ENCODE measurements around the gene GNB3.
"Not testable (repeated sequence)": the region's sequence is repeated elsewhere in the genome, so short reads cannot be mapped to it uniquely, and the experiment has no call there.

Gene GNB3

DNA sequence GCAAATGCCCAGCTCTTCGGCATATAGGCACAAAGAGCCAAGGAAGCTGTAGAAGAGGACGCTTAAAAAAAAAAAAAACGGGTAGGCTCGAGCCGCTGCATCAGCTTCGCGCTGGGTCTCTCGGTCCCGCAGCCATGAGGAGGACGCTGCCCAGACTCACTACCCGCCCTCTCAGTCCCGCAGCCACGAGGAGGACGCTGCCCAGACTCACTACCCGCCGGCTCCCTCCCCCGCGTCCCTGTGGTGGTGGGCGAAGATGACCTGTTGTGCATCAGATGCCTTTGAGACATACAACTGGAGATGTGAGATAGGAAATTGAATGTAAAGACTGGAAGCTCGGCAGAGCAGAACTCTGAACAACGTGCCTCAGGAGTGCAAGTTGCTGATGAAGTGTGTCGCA lies 43.8 kb downstream of the GNB3 start:
- H3K4me1 Mint-ChIP-seq = peaks cover 8% of the 10 kb centered on the region
- peaks cover 7% of the 10 kb centered on the region for H3K36me3 Mint-ChIP-seq (ENCODE audit: low read depth)
- TF ChIP-seq, protein P1, sequence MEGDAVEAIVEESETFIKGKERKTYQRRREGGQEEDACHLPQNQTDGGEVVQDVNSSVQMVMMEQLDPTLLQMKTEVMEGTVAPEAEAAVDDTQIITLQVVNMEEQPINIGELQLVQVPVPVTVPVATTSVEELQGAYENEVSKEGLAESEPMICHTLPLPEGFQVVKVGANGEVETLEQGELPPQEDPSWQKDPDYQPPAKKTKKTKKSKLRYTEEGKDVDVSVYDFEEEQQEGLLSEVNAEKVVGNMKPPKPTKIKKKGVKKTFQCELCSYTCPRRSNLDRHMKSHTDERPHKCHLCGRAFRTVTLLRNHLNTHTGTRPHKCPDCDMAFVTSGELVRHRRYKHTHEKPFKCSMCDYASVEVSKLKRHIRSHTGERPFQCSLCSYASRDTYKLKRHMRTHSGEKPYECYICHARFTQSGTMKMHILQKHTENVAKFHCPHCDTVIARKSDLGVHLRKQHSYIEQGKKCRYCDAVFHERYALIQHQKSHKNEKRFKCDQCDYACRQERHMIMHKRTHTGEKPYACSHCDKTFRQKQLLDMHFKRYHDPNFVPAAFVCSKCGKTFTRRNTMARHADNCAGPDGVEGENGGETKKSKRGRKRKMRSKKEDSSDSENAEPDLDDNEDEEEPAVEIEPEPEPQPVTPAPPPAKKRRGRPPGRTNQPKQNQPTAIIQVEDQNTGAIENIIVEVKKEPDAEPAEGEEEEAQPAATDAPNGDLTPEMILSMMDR (IDR thresholded peaks at IDR 0.05; ENCODE audit: unreplicated experiment in 3 of 3) = no peak
- H3K4me3 Mint-ChIP-seq = no peak overlapping the region
- no peaks in the 10 kb centered on the region for H3K27me3 Mint-ChIP-seq (ENCODE audit: low read depth)
- H3K9me3 Mint-ChIP-seq = no peaks in the 10 kb centered on the region
- H3K27ac Mint-ChIP-seq = peak overlapping the region in 2 of 3 experiments; percentile 9 to 82

DNA sequence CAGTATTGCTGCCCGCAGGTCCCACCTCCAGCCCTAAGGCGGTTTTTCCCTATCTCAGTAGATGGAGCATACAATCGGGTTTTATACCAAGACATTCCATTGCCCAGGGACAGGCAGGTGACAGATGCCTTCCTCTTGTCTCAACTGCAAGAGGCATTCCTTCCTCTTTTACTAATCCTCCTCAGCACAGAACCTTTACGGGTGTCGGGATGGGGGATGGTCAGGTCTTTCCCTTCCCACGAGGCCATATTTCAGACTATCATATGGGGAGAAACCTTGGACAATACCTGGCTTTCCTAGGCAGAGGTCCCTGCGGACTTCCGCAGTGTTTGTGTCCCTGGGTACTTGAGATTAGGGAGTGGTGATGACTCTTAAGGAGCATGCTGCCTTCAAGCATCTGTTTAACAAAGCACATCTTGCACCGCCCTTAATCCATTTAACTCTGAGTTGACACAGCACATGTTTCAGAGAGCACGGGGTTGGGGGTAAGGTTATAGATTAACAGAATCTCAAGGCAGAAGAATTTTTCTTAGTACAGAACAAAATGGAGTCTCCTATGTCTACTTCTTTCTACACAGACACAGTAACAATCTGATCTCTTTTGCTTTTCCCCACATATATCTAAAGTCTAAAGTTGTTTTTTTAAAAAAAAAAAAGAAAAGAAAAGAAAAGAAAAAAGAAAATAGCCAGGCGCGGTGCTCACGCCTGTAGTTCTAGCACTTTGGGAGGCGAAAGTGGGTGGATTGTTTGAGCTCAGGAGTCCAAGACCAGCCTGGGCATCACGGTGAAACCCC lies 45.7 kb downstream of the GNB3 start:
- H3K27me3 Mint-ChIP-seq (ENCODE audit: low read depth); H3K36me3 Mint-ChIP-seq (ENCODE audit: low read depth); H3K9me3 Mint-ChIP-seq: not testable (repeated sequence)
- peak overlapping the region in 2 of 3 experiments; percentile 32 to 61 for H3K4me3 Mint-ChIP-seq
- peak overlapping the region; percentile 70 to 99 (median 93) for H3K27ac Mint-ChIP-seq
- peaks cover 13% of the 10 kb centered on the region for H3K4me1 Mint-ChIP-seq

DNA sequence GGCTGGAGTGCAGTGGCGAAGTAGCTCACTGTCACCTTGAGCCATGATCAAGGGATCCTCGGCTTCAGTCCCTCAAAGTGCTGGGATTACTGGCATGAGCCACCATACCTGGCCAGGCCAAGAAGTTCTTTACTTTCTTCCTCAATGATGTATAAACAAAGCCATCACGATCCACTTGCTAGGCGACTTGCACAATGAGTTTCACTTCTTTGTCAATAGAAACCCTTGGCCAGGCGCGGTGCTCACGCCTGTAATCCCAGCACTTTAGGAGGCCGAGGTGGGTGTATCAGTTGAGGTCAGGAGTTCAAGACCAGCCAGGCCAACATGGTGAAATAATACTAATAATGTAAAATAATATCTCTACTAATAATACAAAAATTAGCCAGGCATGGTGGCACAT lies 46.7 kb downstream of the GNB3 start:
- peaks cover 13% of the 10 kb centered on the region for H3K4me1 Mint-ChIP-seq
- no peaks in the 10 kb centered on the region for H3K9me3 Mint-ChIP-seq
- no peak overlapping the region for H3K4me3 Mint-ChIP-seq
- TF ChIP-seq, protein P1 (IDR thresholded peaks at IDR 0.05; ENCODE audit: unreplicated experiment in 3 of 3) = no peak
- H3K27ac Mint-ChIP-seq = peak overlapping the region in 1 of 3 experiments; percentile 99
- peaks cover 7% of the 10 kb centered on the region for H3K36me3 Mint-ChIP-seq (ENCODE audit: low read depth)
- H3K27me3 Mint-ChIP-seq (ENCODE audit: low read depth) = peaks cover 4% of the 10 kb centered on the region

- TF ChIP-seq, protein P1 (IDR thresholded peaks at IDR 0.05; ENCODE audit: unreplicated experiment in 3 of 3) = no peak
- H3K27me3 Mint-ChIP-seq (ENCODE audit: low read depth) = peaks cover 4% of the 10 kb centered on the region
- H3K4me3 Mint-ChIP-seq = peak overlapping the region; percentile 17 to 45 (median 18)
- H3K4me1 Mint-ChIP-seq = peaks cover 13% of the 10 kb centered on the region
- H3K27ac Mint-ChIP-seq = peak overlapping the region; percentile 58 to 75 (median 63)
- H3K36me3 Mint-ChIP-seq (ENCODE audit: low read depth) = peaks cover 7% of the 10 kb centered on the region
- no peaks in the 10 kb centered on the region for H3K9me3 Mint-ChIP-seq
Observed at GRCh38 chr12:6888360-6888759, 47.6 kb downstream of the GNB3 start.

DNA sequence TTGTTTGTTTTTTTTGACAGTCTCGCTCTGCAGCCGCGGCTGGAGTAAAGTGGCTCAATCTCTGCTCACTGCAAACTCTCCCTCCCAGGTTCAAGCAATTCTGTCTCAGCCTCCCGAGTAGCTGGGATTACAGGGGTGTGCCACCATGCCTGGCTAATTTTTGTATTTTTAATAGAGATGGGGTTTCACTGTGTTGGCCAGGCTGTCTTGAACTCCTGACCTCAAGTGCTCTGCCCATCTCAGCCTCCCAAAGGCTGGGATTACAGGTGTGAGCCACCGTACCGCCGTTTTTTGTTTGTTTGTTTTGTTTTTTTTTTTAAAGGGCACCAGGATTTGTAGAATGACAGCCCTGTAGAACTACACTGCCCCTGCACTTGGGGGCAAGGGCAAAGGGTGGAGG lies 48.1 kb downstream of the GNB3 start:
- H3K9me3 Mint-ChIP-seq; H3K4me3 Mint-ChIP-seq; H3K36me3 Mint-ChIP-seq (ENCODE audit: low read depth); H3K27me3 Mint-ChIP-seq (ENCODE audit: low read depth): not testable (repeated sequence)
- H3K4me1 Mint-ChIP-seq = peaks cover 13% of the 10 kb centered on the region
- peak overlapping the region in 2 of 3 experiments; percentile 63 to 75 for H3K27ac Mint-ChIP-seq

DNA sequence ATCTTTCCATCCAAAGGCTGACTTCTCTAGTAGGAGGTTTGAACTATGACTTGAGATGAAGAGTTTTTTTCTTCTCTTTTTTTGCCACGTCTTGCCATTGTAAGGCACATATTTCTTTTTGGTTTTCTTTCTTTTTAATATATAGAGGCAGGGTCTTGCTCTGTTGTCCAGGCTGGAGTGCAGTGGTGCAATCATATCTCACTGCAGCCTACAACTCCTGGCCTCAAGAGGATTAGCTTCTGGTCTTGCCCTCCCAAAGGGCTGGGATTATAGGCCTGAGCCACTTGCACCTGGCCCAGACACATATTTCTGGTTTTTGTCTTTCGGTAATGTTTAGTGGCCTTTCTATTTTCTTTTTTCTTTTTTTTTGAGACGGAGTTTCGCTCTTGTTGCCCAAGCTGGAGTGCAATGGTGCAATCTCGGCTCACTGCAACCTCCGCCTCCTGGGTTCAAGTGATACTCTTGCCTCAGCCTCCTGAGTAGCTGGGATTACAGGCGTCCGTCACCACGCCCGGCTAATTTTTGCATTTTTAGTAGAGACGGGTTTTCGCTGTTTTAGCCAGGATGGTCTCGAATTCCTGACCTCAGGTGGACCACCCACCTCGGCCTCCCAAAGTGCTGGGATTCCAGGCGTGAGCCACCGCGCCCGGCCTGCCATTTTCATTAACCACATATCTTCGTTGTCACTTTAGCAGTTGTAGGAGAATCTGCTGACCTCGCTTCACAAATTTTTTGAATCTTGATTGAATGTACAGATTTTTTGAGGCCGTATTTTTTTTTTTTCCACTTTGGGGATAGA lies 49.2 kb downstream of the GNB3 start:
- H3K9me3 Mint-ChIP-seq; H3K36me3 Mint-ChIP-seq (ENCODE audit: low read depth); H3K27me3 Mint-ChIP-seq (ENCODE audit: low read depth): not testable (repeated sequence)
- H3K4me3 Mint-ChIP-seq = peak overlapping the region; percentile 81 to 89 (median 88)
- H3K4me1 Mint-ChIP-seq = peaks cover 11% of the 10 kb centered on the region
- peak overlapping the region; percentile 98 to 99 (median 99) for H3K27ac Mint-ChIP-seq

DNA sequence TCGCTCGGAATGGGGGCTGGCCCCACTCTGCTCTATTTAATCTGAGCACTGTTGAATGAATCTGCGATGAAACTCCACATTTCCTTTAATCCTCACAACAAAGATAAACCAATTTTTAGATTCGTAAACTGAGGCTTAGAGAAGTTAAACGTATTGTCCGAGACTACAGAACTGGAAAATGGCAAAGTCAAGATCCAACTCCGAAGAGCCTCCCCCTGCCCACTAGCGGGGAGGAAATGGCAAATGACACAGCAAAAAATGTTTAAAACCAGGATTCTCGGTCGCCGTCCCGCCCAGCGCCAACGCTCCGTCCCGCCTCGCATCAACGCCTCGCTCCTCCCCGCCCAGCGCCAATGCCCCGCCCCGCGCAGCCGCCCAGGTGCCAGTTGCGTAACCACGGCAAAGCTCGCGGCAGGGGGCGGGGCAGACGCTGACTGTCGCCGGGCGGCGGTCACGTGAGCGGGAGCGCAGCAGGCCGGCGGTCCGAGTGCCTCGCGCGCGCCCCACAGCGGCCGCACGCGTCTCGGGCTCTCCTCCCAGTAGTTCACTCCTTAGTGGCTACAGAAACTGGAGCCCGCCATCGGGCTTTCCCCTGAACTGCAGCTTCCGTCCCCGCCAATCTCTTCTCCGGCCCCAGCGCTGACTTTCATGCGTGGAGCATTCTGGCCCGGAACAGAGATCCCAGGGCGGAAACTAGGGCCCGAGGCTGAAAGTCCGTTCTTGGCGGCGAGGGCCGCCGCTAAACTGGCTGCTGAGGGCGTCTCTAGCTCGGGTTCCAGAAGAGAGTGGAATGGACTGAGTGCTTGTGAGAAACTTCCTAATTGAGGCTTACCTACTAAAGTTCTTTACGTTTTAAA lies 50.3 kb downstream of the GNB3 start:
- peak overlapping the region; percentile 98 to 99 (median 99) for H3K27ac Mint-ChIP-seq
- H3K4me1 Mint-ChIP-seq = peaks cover 9% of the 10 kb centered on the region
- TF ChIP-seq, protein P1 (IDR thresholded peaks at IDR 0.05; ENCODE audit: unreplicated experiment in 3 of 3) = peak; percentile 93 to 95 (median 94)
- H3K27me3 Mint-ChIP-seq (ENCODE audit: low read depth) = peaks cover 4% of the 10 kb centered on the region
- no peaks in the 10 kb centered on the region for H3K36me3 Mint-ChIP-seq (ENCODE audit: low read depth)
- peak overlapping the region; percentile 81 to 89 (median 88) for H3K4me3 Mint-ChIP-seq
- no peaks in the 10 kb centered on the region for H3K9me3 Mint-ChIP-seq
